Activated naive CD8-positive, alpha-beta T cell (primary cell): ENCODE measurements around the gene EGFLAM.
"Not testable (repeated sequence)": the region's sequence is repeated elsewhere in the genome, so short reads cannot be mapped to it uniquely, and the experiment has no call there.

ENCODE experiments used
- H3K27ac Mint-ChIP-seq: one replicate; pipeline ENCODE4 v1.8.0; 2021; ENCODE audit warnings: mixed read lengths
- H3K27me3 Mint-ChIP-seq: one replicate; pipeline ENCODE4 v1.8.0; 2021; ENCODE audit warnings: mixed read lengths
- H3K36me3 Mint-ChIP-seq: one replicate; pipeline ENCODE4 v1.8.0; 2021; ENCODE audit warnings: mixed read lengths
- H3K4me1 Mint-ChIP-seq: one replicate; pipeline ENCODE4 v1.8.0; 2021; ENCODE audit warnings: low read depth, mixed read lengths
- H3K4me3 Mint-ChIP-seq: one replicate; pipeline ENCODE4 v1.8.0; 2021; ENCODE audit warnings: mild to moderate bottlenecking, mixed read lengths
- H3K9me3 Mint-ChIP-seq: one replicate; pipeline ENCODE4 v1.8.0; 2021; ENCODE audit warnings: low read depth, mixed read lengths

Gene EGFLAM

DNA sequence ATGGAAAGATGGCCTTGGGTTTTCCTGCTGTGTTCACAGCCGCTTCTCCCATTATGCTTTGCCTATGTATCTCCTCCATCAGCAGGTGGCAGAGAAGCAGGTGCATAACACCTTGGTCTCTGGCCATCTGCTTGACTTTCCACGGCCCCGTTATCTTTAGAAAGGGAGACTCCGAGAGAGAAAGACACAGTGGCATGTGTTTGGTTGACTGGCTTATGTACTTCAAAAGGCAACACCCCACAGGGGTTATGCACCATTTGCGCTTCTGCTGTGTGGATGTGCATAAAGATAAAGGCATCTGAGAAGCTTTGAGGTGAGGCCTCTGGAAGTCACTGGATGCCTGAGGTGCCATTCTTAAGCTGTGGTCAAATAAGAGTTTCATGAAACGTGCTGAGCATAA is 138.4 kb downstream of the EGFLAM start:
- Mint-ChIP-seq H3K27ac (no peak overlapping the region), H3K4me3 (no peak overlapping the region), H3K36me3 (no peaks in the 10 kb centered on the region), H3K27me3 (peaks cover 24% of the 10 kb centered on the region), H3K4me1 (no peaks in the 10 kb centered on the region), H3K9me3 (peaks cover 4% of the 10 kb centered on the region)

DNA sequence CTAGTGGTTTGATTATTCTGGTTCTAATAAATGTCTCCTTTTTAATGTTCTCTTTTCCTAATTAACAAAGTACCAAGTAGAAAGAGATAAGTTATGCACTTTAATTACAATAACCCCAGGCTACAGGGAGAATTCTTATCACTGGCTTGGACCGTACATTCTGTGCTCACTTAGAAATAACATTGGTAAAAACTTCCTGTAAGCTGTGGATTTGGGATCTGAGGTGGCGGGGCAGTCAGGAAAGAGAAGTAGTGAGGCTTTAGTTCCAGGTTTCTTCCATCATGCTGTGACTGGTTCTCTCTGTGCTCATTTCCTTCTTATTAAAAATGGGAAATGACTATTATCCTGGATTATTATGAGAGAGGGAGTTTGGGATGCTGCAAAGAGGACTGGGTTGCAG is 142.0 kb downstream of the EGFLAM start:
- Mint-ChIP-seq H3K9me3 (no peaks in the 10 kb centered on the region), H3K27ac (no peak overlapping the region), H3K4me1 (no peaks in the 10 kb centered on the region), H3K4me3 (no peak overlapping the region), H3K27me3 (peaks cover 25% of the 10 kb centered on the region), H3K36me3 (no peaks in the 10 kb centered on the region)

DNA sequence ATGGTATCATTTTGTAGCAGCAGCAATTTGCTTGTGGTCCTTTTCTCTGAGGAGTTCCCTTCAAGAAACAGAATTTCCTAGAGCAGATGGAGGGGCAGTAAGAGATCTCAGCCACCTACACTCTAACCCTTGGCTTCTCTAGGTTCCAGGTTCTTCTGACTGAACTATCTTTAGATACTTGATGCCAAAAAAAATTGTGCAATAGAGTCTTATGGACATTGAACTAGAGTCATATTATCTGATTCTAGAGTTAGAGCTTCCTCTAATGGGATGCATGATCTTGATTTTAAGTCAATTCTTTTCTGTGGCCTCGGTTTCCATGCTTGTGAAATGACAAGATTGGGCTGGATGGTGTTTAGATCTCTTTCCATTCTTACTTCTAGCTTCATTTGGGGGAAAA is 142.8 kb downstream of the EGFLAM start:
- Mint-ChIP-seq H3K9me3 (no peaks in the 10 kb centered on the region), H3K27ac (no peak overlapping the region), H3K4me1 (no peaks in the 10 kb centered on the region), H3K4me3 (no peak overlapping the region), H3K36me3 (no peaks in the 10 kb centered on the region), H3K27me3 (peaks cover 28% of the 10 kb centered on the region)

DNA sequence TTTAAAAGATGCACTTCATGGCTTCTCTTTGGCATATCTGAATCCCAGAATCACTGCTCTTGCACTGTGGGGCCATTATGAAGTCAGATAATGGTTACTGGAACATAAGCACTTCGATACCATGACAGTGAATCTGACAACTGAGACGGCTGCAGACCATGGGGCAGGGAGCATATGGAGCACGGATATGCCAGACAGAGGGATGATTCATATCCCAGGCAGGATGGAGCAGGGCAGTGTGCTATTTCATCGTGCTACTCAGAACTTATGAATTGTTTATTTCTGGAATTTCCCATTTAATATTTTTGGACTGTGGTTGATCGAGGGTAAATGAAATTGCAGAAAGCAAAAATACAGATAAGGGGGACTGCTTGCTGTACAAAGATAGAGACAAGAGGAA is 145.0 kb downstream of the EGFLAM start:
- Mint-ChIP-seq H3K36me3 (no peaks in the 10 kb centered on the region), H3K27me3 (peaks cover 26% of the 10 kb centered on the region), H3K27ac (no peak overlapping the region), H3K4me1 (no peaks in the 10 kb centered on the region), H3K9me3 (no peaks in the 10 kb centered on the region), H3K4me3 (no peak overlapping the region)

- H3K9me3 Mint-ChIP-seq, result no peaks in the 10 kb centered on the region
- no peaks in the 10 kb centered on the region for H3K4me1 Mint-ChIP-seq
- no peaks in the 10 kb centered on the region for H3K36me3 Mint-ChIP-seq
- H3K27ac Mint-ChIP-seq, result no peak overlapping the region
- H3K27me3 Mint-ChIP-seq, result peaks cover 22% of the 10 kb centered on the region
- H3K4me3 Mint-ChIP-seq, result no peak overlapping the region
These were observed 145.7 kb downstream of the EGFLAM start for GRCh38 chr5:38403877-38404635.

DNA sequence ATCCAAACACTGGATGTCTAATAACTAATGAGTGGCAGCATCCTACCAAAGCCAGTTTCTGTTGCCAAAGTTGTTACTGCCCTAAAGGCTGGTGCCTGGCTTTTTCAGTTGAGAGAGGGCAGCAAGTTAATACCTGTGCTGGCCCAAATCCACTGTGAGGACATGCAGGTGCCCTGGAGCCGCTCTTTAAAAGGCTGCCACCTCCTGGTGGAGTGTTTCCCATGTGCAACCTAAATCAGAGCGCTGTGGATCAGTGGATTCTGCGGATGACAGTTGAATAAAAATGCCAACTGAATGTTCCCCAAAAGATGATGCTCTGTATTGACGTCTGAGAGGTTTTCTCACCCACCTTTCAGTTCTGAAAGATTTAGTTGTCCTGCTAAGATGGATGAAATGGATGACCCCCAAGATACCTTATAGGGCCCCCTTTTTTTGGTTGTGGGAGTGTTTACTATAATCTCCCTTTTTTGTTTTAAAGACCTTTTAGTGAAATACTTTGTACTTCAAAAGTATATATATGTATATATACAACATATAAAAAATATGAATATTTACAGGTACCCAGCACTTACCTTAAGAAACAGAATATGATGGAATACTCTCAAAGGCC is 146.4 kb downstream of the EGFLAM start:
- H3K27me3 Mint-ChIP-seq, result peaks cover 20% of the 10 kb centered on the region
- no peak overlapping the region for H3K27ac Mint-ChIP-seq
- no peaks in the 10 kb centered on the region for H3K36me3 Mint-ChIP-seq
- H3K4me1 Mint-ChIP-seq, result no peaks in the 10 kb centered on the region
- H3K9me3 Mint-ChIP-seq, result no peaks in the 10 kb centered on the region
- no peak overlapping the region for H3K4me3 Mint-ChIP-seq

DNA sequence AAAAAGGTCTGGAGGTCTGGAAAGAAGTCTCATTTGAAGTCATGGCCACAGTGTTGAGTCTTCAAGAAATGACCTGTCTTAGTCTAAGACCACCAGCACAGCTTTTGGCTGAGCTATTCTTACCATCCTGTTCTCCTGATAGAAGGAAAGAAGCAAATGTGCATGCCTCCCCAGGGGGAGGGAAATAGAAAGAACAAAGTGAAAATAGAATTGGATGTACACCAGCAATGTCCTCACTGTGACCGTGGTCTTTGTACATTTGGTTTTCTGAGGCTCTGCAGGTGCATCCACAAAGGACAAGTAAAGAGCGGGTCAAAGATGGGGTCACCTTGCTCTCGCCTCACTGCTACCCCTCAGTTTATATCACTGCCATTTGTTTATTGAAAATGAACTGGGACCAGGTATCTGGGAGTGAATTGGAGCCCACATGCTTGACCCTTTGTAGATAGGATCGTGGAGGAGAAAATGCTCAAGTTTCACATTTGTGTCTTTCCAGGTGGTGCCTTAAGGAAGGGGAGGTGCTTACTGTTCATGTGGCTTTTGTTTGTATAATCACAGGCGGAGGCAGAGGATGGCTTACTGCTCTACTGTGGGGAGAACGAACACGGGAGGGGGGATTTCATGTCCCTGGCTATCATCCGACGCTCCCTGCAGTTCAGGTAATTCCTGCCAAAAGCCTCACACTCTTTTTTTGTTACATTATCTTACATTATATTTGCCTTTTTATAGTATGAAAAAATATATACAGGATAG is 150.3 kb downstream of the EGFLAM start:
- Mint-ChIP-seq H3K36me3 (no peaks in the 10 kb centered on the region), H3K4me3 (no peak overlapping the region), H3K4me1 (no peaks in the 10 kb centered on the region), H3K27me3 (peaks cover 7% of the 10 kb centered on the region), H3K27ac (no peak overlapping the region), H3K9me3 (no peaks in the 10 kb centered on the region)

DNA sequence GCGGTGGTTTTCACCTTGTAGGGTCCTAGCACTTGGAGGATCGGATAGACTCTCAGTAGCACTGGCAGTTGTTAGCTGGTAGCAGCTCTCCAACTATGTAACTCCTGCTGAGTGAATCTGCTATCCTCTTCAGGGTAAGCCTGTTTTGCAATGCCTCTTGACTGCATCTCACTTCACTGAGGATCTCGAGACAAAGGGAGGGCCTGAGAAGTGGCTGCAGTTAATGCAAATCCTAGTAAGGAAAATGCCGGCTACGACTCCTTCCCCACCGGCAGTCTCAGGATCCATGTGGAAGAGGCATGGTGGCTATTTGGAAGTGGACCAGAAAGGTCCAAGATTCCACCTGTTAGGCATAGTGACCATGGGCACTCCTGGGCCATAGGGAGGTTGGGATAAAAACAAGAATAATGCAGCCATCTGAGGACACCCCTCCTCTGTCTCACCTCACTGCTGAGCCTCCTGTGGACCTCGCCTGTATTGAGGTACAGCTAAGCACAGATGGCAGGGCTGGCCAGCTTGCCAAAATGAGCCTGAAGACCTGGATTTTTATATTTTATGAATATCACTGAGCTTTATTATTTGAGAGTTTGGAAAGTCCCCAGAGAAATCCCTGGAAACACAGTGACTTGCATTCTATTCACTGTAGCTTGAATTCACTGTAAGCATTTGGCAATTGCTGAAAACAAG is 152.1 kb downstream of the EGFLAM start:
- Mint-ChIP-seq H3K27me3 (peaks cover 10% of the 10 kb centered on the region), H3K9me3 (no peaks in the 10 kb centered on the region), H3K36me3 (no peaks in the 10 kb centered on the region), H3K27ac (no peak overlapping the region), H3K4me1 (no peaks in the 10 kb centered on the region), H3K4me3 (no peak overlapping the region)

- no peaks in the 10 kb centered on the region for H3K4me1 Mint-ChIP-seq
- H3K27me3 Mint-ChIP-seq, result peaks cover 14% of the 10 kb centered on the region
- no peak overlapping the region for H3K4me3 Mint-ChIP-seq
- H3K9me3 Mint-ChIP-seq, result no peaks in the 10 kb centered on the region
- H3K27ac Mint-ChIP-seq, result no peak overlapping the region
- H3K36me3 Mint-ChIP-seq, result no peaks in the 10 kb centered on the region
These were observed 155.3 kb downstream of the EGFLAM start for GRCh38 chr5:38413696-38414095.

GRCh38 chr5:38414348-38414747 is 156.0 kb downstream of the EGFLAM start:
- H3K9me3 Mint-ChIP-seq, result no peaks in the 10 kb centered on the region
- peaks cover 14% of the 10 kb centered on the region for H3K27me3 Mint-ChIP-seq
- H3K4me3 Mint-ChIP-seq, result no peak overlapping the region
- H3K27ac Mint-ChIP-seq, result no peak overlapping the region
- H3K36me3 Mint-ChIP-seq, result no peaks in the 10 kb centered on the region
- H3K4me1 Mint-ChIP-seq, result no peaks in the 10 kb centered on the region

GRCh38 chr5:38415772-38416171 is 157.4 kb downstream of the EGFLAM start:
- H3K9me3 Mint-ChIP-seq, H3K27ac Mint-ChIP-seq: not testable (repeated sequence)

DNA sequence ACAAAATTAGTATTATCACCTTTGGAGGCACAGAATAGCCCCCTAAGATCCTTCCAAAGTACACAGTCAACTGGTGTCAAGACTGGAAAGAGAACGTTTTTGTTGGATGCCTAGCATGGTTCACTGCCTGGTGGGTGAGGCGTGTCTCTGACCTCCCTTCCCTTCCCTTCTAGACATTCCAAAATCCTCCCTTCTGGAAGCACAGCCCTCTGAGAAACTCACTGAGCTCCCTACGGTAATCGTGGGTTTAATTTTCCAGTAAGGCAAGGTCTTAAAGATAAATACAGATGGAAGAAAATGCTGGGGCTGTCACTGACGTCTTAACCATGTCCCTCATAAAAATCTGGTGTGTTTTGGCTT is 159.3 kb downstream of the EGFLAM start:
- H3K36me3 Mint-ChIP-seq, result no peaks in the 10 kb centered on the region
- peaks cover 24% of the 10 kb centered on the region for H3K27me3 Mint-ChIP-seq
- H3K27ac Mint-ChIP-seq, result no peak overlapping the region
- no peaks in the 10 kb centered on the region for H3K4me1 Mint-ChIP-seq
- no peaks in the 10 kb centered on the region for H3K9me3 Mint-ChIP-seq
- H3K4me3 Mint-ChIP-seq, result no peak overlapping the region

More at GRCh38 chr5:38415772-38416171, 157.4 kb downstream of the EGFLAM start:
- H3K4me1 Mint-ChIP-seq, H3K4me3 Mint-ChIP-seq, H3K36me3 Mint-ChIP-seq: not testable (repeated sequence)
- peaks cover 17% of the 10 kb centered on the region for H3K27me3 Mint-ChIP-seq

- H3K36me3 Mint-ChIP-seq, result no peaks in the 10 kb centered on the region
- H3K4me1 Mint-ChIP-seq, result no peaks in the 10 kb centered on the region
- H3K9me3 Mint-ChIP-seq, result no peaks in the 10 kb centered on the region
- H3K4me3 Mint-ChIP-seq, result no peak overlapping the region
- H3K27me3 Mint-ChIP-seq, result peaks cover 22% of the 10 kb centered on the region
- no peak overlapping the region for H3K27ac Mint-ChIP-seq
These were observed 161.9 kb downstream of the EGFLAM start for GRCh38 chr5:38420246-38420645.

DNA sequence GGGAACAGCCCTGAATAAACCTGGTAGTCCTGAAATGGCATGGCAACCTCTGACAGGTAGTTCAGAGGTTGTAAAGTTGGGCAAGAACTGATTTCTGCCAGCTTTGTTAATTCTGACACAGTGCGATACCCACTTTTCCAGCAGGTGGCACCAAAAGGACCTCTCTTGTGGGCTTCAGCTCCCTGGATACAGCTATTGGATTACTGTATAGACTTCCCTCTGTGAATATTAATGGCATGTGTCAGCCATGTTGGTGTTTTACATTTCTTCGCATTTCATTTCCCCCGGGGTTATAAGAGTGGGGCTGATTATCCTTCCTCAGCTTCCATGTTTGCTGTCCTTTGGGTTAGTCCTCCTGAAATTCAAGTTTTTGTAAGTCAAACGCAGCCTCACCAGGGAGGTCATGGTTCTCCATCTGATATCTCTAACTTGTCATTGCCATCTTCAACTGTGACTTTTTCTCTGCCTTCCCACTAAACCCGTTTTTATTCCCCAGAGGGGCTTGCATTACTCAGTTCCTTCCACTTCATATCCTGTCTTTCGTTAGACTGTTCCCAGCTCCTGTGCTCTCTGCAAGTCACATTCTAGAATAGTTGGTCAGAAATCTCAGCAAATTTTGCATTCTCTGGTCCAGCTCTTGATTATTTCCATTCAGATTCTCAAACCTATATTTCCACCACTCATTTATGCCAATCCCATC is 162.5 kb downstream of the EGFLAM start:
- Mint-ChIP-seq H3K9me3 (no peaks in the 10 kb centered on the region), H3K36me3 (no peaks in the 10 kb centered on the region), H3K4me3 (no peak overlapping the region), H3K27me3 (peaks cover 20% of the 10 kb centered on the region), H3K27ac (no peak overlapping the region), H3K4me1 (no peaks in the 10 kb centered on the region)
